GM06990 (cell line): ENCODE measurements around the gene PGS1.
A peak's percentile ranks its signal among the peaks of the same experiment; 100 is the strongest.

ENCODE experiments used
- DNase-seq: peaks from one replicate; pipeline ENCODE4 v3.0.0-alpha.2; 2011; ENCODE audit not compliant: insufficient read length; ENCODE audit errors: extremely low read depth
- H3K27me3 ChIP-seq: replicated peaks from 2 replicates; pipeline ENCODE4 v1.6.0; 2011; ENCODE audit warnings: low read length; ENCODE audit not compliant: control insufficient read depth, insufficient read depth
- H3K36me3 ChIP-seq: 2 replicates; pipeline ENCODE4 v1.5.1; 2011; ENCODE audit warnings: low read length; ENCODE audit not compliant: control insufficient read depth, insufficient read depth
- H3K4me3 ChIP-seq: replicated peaks from 2 replicates; pipeline ENCODE4 v1.5.1; 2011; ENCODE audit warnings: low read depth, mild to moderate bottlenecking, control low read depth, low read length
- CTCF ChIP-seq: IDR thresholded peaks from 2 replicates; pipeline ENCODE4 v1.5.1; 2011; ENCODE audit warnings: low read length, control low read depth, mild to moderate bottlenecking, inconsistent platforms; ENCODE audit not compliant: insufficient read depth, poor library complexity, severe bottlenecking

PGS1 gene

GRCh38 chr17:78351449-78352006 is 26.9 kb upstream of the PGS1 start:
- DNase-seq: no peak
- no peak for TF ChIP-seq CTCF
- H3K4me3 ChIP-seq: no peak overlapping the region
- no peaks in the 10 kb centered on the region for H3K36me3 ChIP-seq
- H3K27me3 ChIP-seq: peaks cover under 1% of the 10 kb centered on the region; the same call in 1 of the 2 replicates

DNA sequence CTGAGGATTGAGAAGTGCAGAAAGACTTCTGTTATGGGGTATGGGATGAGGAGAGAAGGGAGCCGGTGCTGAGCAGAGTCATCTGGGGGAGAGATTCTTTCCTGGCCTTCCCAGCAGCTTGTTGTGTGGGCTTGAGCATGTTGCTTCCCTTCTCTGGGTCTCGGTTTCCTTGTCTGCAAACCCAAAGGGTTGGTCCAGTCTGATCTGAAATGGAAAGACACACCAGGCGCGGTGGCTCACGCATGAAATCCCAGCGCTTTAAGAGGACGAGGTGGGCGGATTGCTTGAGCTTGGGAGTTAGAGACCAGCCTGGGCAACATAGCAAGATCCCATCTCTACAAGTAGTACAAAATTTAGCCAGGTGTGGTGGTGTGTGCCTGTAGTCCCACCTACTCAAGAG is 24.6 kb upstream of the PGS1 start:
- TF ChIP-seq CTCF: no peak
- Histone ChIP-seq H3K27me3 (no peaks in the 10 kb centered on the region; the same call in 1 of the 2 replicates), H3K4me3 (no peak overlapping the region), H3K36me3 (no peaks in the 10 kb centered on the region; the same call in 1 of the 2 replicates)
- no peak for DNase-seq

GRCh38 chr17:78355045-78355641 is 23.3 kb upstream of the PGS1 start:
- H3K4me3 ChIP-seq: no peak overlapping the region
- no peak for DNase-seq
- H3K27me3 ChIP-seq: no peaks in the 10 kb centered on the region; the same call in 1 of the 2 replicates
- H3K36me3 ChIP-seq: no peaks in the 10 kb centered on the region; the same call in 1 of the 2 replicates
- TF ChIP-seq CTCF: no peak

- Histone ChIP-seq H3K36me3 (no peaks in the 10 kb centered on the region; the same call in 1 of the 2 replicates), H3K4me3 (no peak overlapping the region), H3K27me3 (no peaks in the 10 kb centered on the region; the same call in 1 of the 2 replicates)
- no peak for DNase-seq
- TF ChIP-seq CTCF: no peak
These were observed 22.7 kb upstream of the PGS1 start for GRCh38 chr17:78355701-78356100.

- peak; percentile 82 for DNase-seq
- no peaks in the 10 kb centered on the region; the same call in 1 of the 2 replicates for H3K27me3 ChIP-seq
- TF ChIP-seq CTCF: peak; percentile 39
- peak overlapping the region; percentile 22 for H3K4me3 ChIP-seq
- no peaks in the 10 kb centered on the region; the same call in 1 of the 2 replicates for H3K36me3 ChIP-seq
These were observed 22.2 kb upstream of the PGS1 start for GRCh38 chr17:78356101-78356713.
